HCT116 (cell line): ENCODE data around the gene UCP2. TPM values are rescaled to one million over a fixed set of nuclear protein-coding genes. Genes with fewer than 3 reads are reported as not detected.

Experiments
- ATAC-seq: fragments of 200-7000 bp; cut with Tn5 transposase; 2 replicates; pipeline ENCODE4 v1.9.1; 2020; ENCODE audit warnings: mild to moderate bottlenecking, moderate library complexity
- BruUV-seq: library from RNA; stranded (reverse); fragments of 400-500 nt; replicated peaks from 2 replicates; lab custom pipeline; 2021; lab: Mats Ljungman, UMichigan
- CTCF ChIA-PET: fragments of 300-600 bp; sonication (Branson Sonifier 250); formaldehyde crosslinking; loops from one replicate; lab custom pipeline; 2021; ENCODE audit warnings: antibody characterized with exemption; lab: Charles Lee
- POLR2A ChIA-PET: fragments of 300-600, 350-600 bp; sonication (Branson Sonifier 250); formaldehyde crosslinking; loops from one replicate; lab custom pipeline; 2021; ENCODE audit warnings: antibody characterized with exemption; lab: Charles Lee
- RAD21 ChIA-PET, 2 experiments: fragments of 300-600 bp; sonication (Branson Sonifier 250); formaldehyde crosslinking; loops; one replicate each; lab custom pipeline; 2023; ENCODE audit warnings: low total read pairs in 2 of 2; ENCODE audit not compliant: uncharacterized antibody in 2 of 2, unreplicated experiment in 2 of 2, low non-redundant PET in 1 of 2; lab: Charles Lee
- DNase-seq: peaks from one replicate; pipeline ENCODE4 v3.0.0-alpha.2; 2010; ENCODE audit warnings: low read depth, low spot score
- H2AFZ ChIP-seq: fragments of 200-600 bp; shearing (Covaris generic), sonication (generic); 2 replicates; pipeline ENCODE4 v1.6.1; 2017; ENCODE audit warnings: low read depth, mixed run types, mixed read lengths, antibody characterized with exemption, low read length; ENCODE audit not compliant: poor library complexity, severe bottlenecking
- H3K27ac ChIP-seq: 2 replicates; pipeline ENCODE4 v1.5.1; 2012; ENCODE audit warnings: low read depth, low read length
- H3K27me3 ChIP-seq: fragments of 200-600 bp; sonication (generic); 2 replicates; pipeline ENCODE4 v1.6.1; 2016; ENCODE audit warnings: mixed run types, low read length, mixed read lengths; ENCODE audit not compliant: insufficient read depth
- H3K36me3 ChIP-seq, 2 experiments: fragments of 200-500 bp in 1 of 2; fragments of 200-600 bp in 1 of 2; sonication (Bioruptor generic) in 1 of 2; sonication (generic) in 1 of 2; 2 replicates each; pipeline versions ENCODE4 v1.5.1 to v1.6.1; 2014 to 2016; ENCODE audit warnings: low read length in 2 of 2, inconsistent platforms in 1 of 2, mixed read lengths in 1 of 2, mixed run types in 1 of 2; ENCODE audit not compliant: insufficient read depth in 2 of 2, control insufficient read depth in 1 of 2
- H3K4me1 ChIP-seq, 2 experiments: fragments of 200-600 bp in 1 of 2; sonication (generic) in 1 of 2; 2 replicates each; pipeline versions ENCODE4 v1.5.1 to v1.6.1; 2012 to 2017; ENCODE audit warnings: low read length in 2 of 2, inconsistent platforms in 1 of 2, mild to moderate bottlenecking in 1 of 2, mixed read lengths in 1 of 2, mixed run types in 1 of 2, moderate library complexity in 1 of 2; ENCODE audit not compliant: insufficient read depth in 2 of 2, control insufficient read depth in 1 of 2
- H3K4me2 ChIP-seq: fragments of 200-600 bp; sonication (generic); 2 replicates; pipeline ENCODE4 v1.6.1; 2017; ENCODE audit warnings: mixed run types, low read length, mixed read lengths
- H3K4me3 ChIP-seq, 2 experiments: fragments of 200-600 bp in 1 of 2; sonication (generic) in 1 of 2; replicated peaks in 1 of 2; 2 replicates each; pipeline ENCODE4 v1.5.1; 2011 to 2016; ENCODE audit warnings: low read length in 2 of 2, control low read depth in 1 of 2, low read depth in 1 of 2, mild to moderate bottlenecking in 1 of 2, mixed read lengths in 1 of 2, mixed run types in 1 of 2
- H3K79me2 ChIP-seq: fragments of 200-600 bp; sonication (generic); 2 replicates; pipeline ENCODE4 v1.6.1; 2017; ENCODE audit warnings: mild to moderate bottlenecking, mixed run types, low read length, moderate library complexity, mixed read lengths; ENCODE audit not compliant: insufficient read depth
- H3K9ac ChIP-seq: fragments of 200-600 bp; sonication (generic); 2 replicates; pipeline ENCODE4 v1.6.1; 2016; ENCODE audit warnings: low read length, mixed read lengths
- H3K9me2 ChIP-seq: fragments of 200-600 bp; sonication (generic), shearing (Covaris generic); 2 replicates; pipeline ENCODE4 v1.6.1; 2017; ENCODE audit warnings: mixed run types, mild to moderate bottlenecking, moderate library complexity; ENCODE audit not compliant: insufficient read depth
- H3K9me3 ChIP-seq, 2 experiments: fragments of 200-500 bp in 1 of 2; fragments of 200-600 bp in 1 of 2; sonication (Bioruptor generic) in 1 of 2; sonication (generic) in 1 of 2; 2 replicates each; pipeline ENCODE4 v1.6.1; 2014 to 2017; ENCODE audit warnings: low read length in 2 of 2, mixed read lengths in 2 of 2, inconsistent platforms in 1 of 2, low read depth in 1 of 2, mild to moderate bottlenecking in 1 of 2, mixed run types in 1 of 2, moderate library complexity in 1 of 2; ENCODE audit not compliant: control insufficient read depth in 1 of 2, insufficient read depth in 1 of 2
- H4K20me1 ChIP-seq: fragments of 200-600 bp; sonication (generic), shearing (Covaris generic); 2 replicates; pipeline ENCODE4 v1.6.1; 2017; ENCODE audit warnings: mixed run types, mild to moderate bottlenecking, moderate library complexity; ENCODE audit not compliant: insufficient read depth
- CEBPB ChIP-seq: IDR thresholded peaks from 2 replicates; pipeline ENCODE4 v1.6.1; 2012; ENCODE audit warnings: low read depth
- EGR1 ChIP-seq: IDR thresholded peaks from 2 replicates; pipeline ENCODE4 v1.6.1; 2012; ENCODE audit warnings: low read depth
- EZH2 ChIP-seq: fragments of 200-600 bp; sonication (generic); IDR thresholded peaks from 2 replicates; pipeline ENCODE4 v1.6.1; 2017; ENCODE audit warnings: antibody characterized with exemption, mixed run types
- EZH2phosphoT487 ChIP-seq: fragments of 200-600 bp; IDR thresholded peaks from 2 replicates; pipeline ENCODE4 v1.6.1; 2018; ENCODE audit warnings: antibody characterized with exemption, borderline replicate concordance
- JUND ChIP-seq: IDR thresholded peaks from 2 replicates; pipeline ENCODE4 v1.6.1; 2012
- POLR2AphosphoS5 ChIP-seq: IDR thresholded peaks from 2 replicates; pipeline ENCODE4 v1.6.1; 2011; ENCODE audit warnings: mild to moderate bottlenecking, low read depth, low read length, moderate library complexity
- SIN3A ChIP-seq: IDR thresholded peaks from 2 replicates; pipeline ENCODE4 v1.6.1; 2012; ENCODE audit warnings: low read depth
- SP1 ChIP-seq: IDR thresholded peaks from 2 replicates; pipeline ENCODE4 v1.6.1; 2012; ENCODE audit warnings: low read depth
- SRF ChIP-seq: IDR thresholded peaks from 2 replicates; pipeline ENCODE4 v1.6.1; 2012; ENCODE audit warnings: low read depth
- YY1 ChIP-seq: IDR thresholded peaks from 2 replicates; pipeline ENCODE4 v1.6.1; 2011; ENCODE audit warnings: low read length, low read depth, moderate library complexity, mild to moderate bottlenecking; ENCODE audit not compliant: insufficient replicate concordance; ENCODE audit errors: extremely low read depth
- ZFX ChIP-seq: fragments of 450-650 bp; IDR thresholded peaks from 2 replicates; pipeline ENCODE4 v1.6.1; 2017
- ZNF274 ChIP-seq: fragments of 200-500 bp; sonication (Bioruptor generic); IDR thresholded peaks from 2 replicates; pipeline ENCODE4 v1.6.1; 2014; ENCODE audit warnings: mild to moderate bottlenecking, low read depth, low read length, inconsistent platforms
- intact Hi-C: fragments of 100-400 bp; cut with micrococcal nuclease; formaldehyde crosslinking; loops from 2 replicates; pipeline ENCODE4 v1.10.0; 2022
- total RNA-seq: library from RNA; stranded (reverse); gene quantifications from one replicate; pipeline ENCODE4 v1.2.1, GENCODE V29; 2021; ENCODE audit not compliant: unreplicated experiment
- TF ChIP-seq, protein P1 (sequence below): IDR thresholded peaks from 2 replicates; pipeline ENCODE4 v1.6.1; 2012
- TF ChIP-seq, protein P2 (sequence below), 3 experiments: fragments of 200-600 bp in 1 of 3; sonication (generic) in 1 of 3; IDR thresholded peaks in 2 of 3; conservative IDR thresholded peaks in 1 of 3; 2 replicates each; pipeline ENCODE4 v1.5.1; 2012 to 2017; ENCODE audit warnings: low read depth in 2 of 3, low read length in 2 of 3, antibody characterized with exemption in 1 of 3, borderline replicate concordance in 1 of 3, control low read depth in 1 of 3, mild to moderate bottlenecking in 1 of 3, mixed read lengths in 1 of 3, mixed run types in 1 of 3, moderate library complexity in 1 of 3; ENCODE audit not compliant: insufficient read depth in 1 of 3
- TF ChIP-seq, protein P3 (sequence below): IDR thresholded peaks from 2 replicates; pipeline ENCODE4 v1.6.1; 2012

Gene UCP2
- total RNA-seq, 1 experiment from 2014 or later = 20.4 TPM

GRCh38 chr11:73974604-73975478, 7.8 kb downstream of the UCP2 start:
- Histone ChIP-seq H3K4me3 (no peak overlapping the region), H3K9me2 (no peaks in the 10 kb centered on the region), H3K9me3 (no peaks in the 10 kb centered on the region), H3K27ac (no peak overlapping the region), H3K4me1 (peaks cover 4 to 6% of the 10 kb centered on the region in 2 experiments), H4K20me1 (no peaks in the 10 kb centered on the region), H3K79me2 (no peaks in the 10 kb centered on the region), H3K9ac (no peak overlapping the region), H3K27me3 (no peaks in the 10 kb centered on the region), H3K4me2 (no peak overlapping the region), H2AFZ (no peak overlapping the region), H3K36me3 (peaks cover 0 to 2% of the 10 kb centered on the region in 2 experiments; a peak in 1 of 4 replicates)
- BruUV-seq = no TSS peak
- CTCF ChIA-PET = no interaction called here
- POLR2A ChIA-PET = no interaction called here
- intact Hi-C loops = no loop called here
- TF ChIP-seq, protein P1, sequence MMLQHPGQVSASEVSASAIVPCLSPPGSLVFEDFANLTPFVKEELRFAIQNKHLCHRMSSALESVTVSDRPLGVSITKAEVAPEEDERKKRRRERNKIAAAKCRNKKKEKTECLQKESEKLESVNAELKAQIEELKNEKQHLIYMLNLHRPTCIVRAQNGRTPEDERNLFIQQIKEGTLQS = no peak
- TF ChIP-seq EGR1 (no peak), SIN3A (no peak), EZH2 (no peak)
- ATAC-seq (no peak), DNase-seq (no peak)
- RAD21 ChIA-PET = no interaction called here

DNA sequence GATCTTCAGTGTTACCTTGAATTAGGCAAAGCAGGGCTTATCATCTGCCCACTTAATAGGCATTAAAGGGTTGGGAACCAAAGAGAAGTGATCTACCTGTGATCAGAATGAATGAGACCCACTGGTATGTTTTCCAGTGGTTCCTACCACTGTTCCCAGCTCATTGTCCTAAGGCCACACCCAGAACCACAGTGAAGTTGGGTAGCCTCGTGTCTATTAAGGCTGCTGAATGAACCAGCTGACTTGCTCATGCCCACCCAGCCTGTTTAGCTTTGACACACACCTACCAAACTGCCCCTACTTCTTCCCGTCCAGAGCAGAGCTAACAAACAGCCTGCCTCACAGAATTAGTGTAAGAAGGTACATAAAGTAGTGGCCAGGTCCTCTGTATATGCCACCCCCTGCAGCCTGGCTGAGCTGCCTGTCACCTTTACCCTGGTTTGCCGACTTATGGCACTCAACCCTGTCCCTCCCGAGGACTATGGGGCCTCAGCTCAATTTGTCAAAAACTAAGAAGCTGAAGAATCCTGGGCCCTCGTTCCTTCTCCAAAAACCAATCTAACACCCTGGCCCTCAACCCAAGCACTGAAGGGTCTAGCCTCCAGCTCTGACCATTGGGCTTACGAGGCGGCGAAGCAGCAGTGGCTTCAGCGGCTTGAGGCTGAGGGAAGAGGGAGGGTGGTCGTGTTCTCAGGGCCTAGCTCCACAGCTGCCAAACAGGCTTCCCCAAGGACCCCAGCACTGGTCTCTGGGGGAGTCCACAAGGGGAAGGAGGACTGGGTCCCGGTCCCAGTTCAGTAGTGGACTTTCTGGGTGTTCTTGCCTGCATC, 9.8 kb downstream of the UCP2 start:
- TF ChIP-seq SP1 (no peak), POLR2AphosphoS5 (no peak), EZH2phosphoT487 (no peak), EZH2 (no peak), CEBPB (no peak), ZFX (no peak), ZNF274 (no peak), YY1 (no peak), SRF (no peak), JUND (no peak), EGR1 (no peak)
- TF ChIP-seq, protein P1 = no peak
- TF ChIP-seq, protein P2, sequence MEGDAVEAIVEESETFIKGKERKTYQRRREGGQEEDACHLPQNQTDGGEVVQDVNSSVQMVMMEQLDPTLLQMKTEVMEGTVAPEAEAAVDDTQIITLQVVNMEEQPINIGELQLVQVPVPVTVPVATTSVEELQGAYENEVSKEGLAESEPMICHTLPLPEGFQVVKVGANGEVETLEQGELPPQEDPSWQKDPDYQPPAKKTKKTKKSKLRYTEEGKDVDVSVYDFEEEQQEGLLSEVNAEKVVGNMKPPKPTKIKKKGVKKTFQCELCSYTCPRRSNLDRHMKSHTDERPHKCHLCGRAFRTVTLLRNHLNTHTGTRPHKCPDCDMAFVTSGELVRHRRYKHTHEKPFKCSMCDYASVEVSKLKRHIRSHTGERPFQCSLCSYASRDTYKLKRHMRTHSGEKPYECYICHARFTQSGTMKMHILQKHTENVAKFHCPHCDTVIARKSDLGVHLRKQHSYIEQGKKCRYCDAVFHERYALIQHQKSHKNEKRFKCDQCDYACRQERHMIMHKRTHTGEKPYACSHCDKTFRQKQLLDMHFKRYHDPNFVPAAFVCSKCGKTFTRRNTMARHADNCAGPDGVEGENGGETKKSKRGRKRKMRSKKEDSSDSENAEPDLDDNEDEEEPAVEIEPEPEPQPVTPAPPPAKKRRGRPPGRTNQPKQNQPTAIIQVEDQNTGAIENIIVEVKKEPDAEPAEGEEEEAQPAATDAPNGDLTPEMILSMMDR (IDR thresholded peaks at IDR 0.05 in 2 of 3, conservative IDR thresholded peaks at IDR 0.05 in 1 of 3; ENCODE audit: borderline replicate concordance in 1 of 3, insufficient read depth in 1 of 3, low read depth in 2 of 3, low read length in 2 of 3) = no peak
- TF ChIP-seq, protein P3, sequence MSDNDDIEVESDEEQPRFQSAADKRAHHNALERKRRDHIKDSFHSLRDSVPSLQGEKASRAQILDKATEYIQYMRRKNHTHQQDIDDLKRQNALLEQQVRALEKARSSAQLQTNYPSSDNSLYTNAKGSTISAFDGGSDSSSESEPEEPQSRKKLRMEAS = no peak
- TF ChIP-seq, all 23 proteins: peak for 0
- CTCF ChIA-PET = interaction anchor here (1.5 kb wide), 1 partner anchor 9 kb away, joined by 3 read pairs; no protein-coding TSS in a partner anchor
- intact Hi-C loops = no loop called here
- H3K27me3 ChIP-seq = no peaks in the 10 kb centered on the region
- H3K9ac ChIP-seq = no peak overlapping the region
- H3K27ac ChIP-seq = no peak overlapping the region
- H3K36me3 ChIP-seq = peaks cover 0 to 2% of the 10 kb centered on the region in 2 experiments; a peak in 1 of 4 replicates
- H4K20me1 ChIP-seq = no peaks in the 10 kb centered on the region
- H3K4me2 ChIP-seq = no peak overlapping the region
- H3K4me3 ChIP-seq = no peak overlapping the region
- POLR2A ChIA-PET = interaction anchor here (1.0 kb wide), 1 partner anchor 9 kb away, joined by 3 read pairs; the partner anchor contains the start of gene UCP2
- peaks cover 2 to 6% of the 10 kb centered on the region in 2 experiments; a peak in 2 of 4 replicates for H3K4me1 ChIP-seq
- H2AFZ ChIP-seq = no peak overlapping the region
- DNase-seq (no peak), ATAC-seq (peak; percentile 26; the same call in 1 of the 2 replicates)
- RAD21 ChIA-PET = no interaction called here
- no peaks in the 10 kb centered on the region for H3K79me2 ChIP-seq
- H3K9me2 ChIP-seq = no peaks in the 10 kb centered on the region
- BruUV-seq = no TSS peak
- H3K9me3 ChIP-seq = no peaks in the 10 kb centered on the region
